ENCODE data around the gene NPEPL1. TPM values are rescaled to one million over a fixed set of nuclear protein-coding genes. Genes with fewer than 3 reads are reported as not detected.

NPEPL1 gene
- total and polyA plus RNA-seq, 2 of the 8 experiments (the other 6 are each of a cell fraction or from before 2014, with no cell fraction given) = 12.4 to 26.8 TPM

GRCh38 chr20:58651946-58652605, 40.5 kb upstream of the NPEPL1 start (continued):
- TF ChIP-seq POLR2A (IDR thresholded peaks at IDR 0.05; ENCODE audit: control extremely low read depth in 1 of 2, low read depth in 2 of 2, low read length in 2 of 2) (peak in 1 of 2 experiments; percentile 44; a peak in 1 of 3 replicates), PHF8 (conservative IDR thresholded peaks at IDR 0.05; ENCODE audit: low read depth, low read length) (no peak; the same call in 1 of the 2 replicates), RAD21 (IDR thresholded peaks at IDR 0.05 in 1 of 2, conservative IDR thresholded peaks at IDR 0.05 in 1 of 2; ENCODE audit: low read depth in 2 of 2, low read length in 2 of 2) (peak in 1 of 2 experiments; percentile 17; a peak in 2 of 4 replicates), POU5F1 (IDR thresholded peaks at IDR 0.05; ENCODE audit: low read depth, low read length) (0 out of 2 replicates have a peak, but pooled peaks have one; percentile 12), SRF (IDR thresholded peaks at IDR 0.05; ENCODE audit: low read depth, low read length) (no peak), MAFK (IDR thresholded peaks at IDR 0.05; ENCODE audit: low read depth, low read length) (no peak), CTBP2 (IDR thresholded peaks at IDR 0.05; ENCODE audit: borderline replicate concordance, insufficient read depth, insufficient read length, low read length) (no peak), TBP (IDR thresholded peaks at IDR 0.05; ENCODE audit: low read depth, low read length) (peak; percentile 61), HDAC2 (IDR thresholded peaks at IDR 0.05; ENCODE audit: borderline replicate concordance in 1 of 2, low read depth in 2 of 2, low read length in 2 of 2) (no peak), RFX5 (IDR thresholded peaks at IDR 0.05; ENCODE audit: borderline replicate concordance, low read depth, low read length) (no peak), SP4 (IDR thresholded peaks at IDR 0.05; ENCODE audit: low read length) (no peak), BACH1 (IDR thresholded peaks at IDR 0.05; ENCODE audit: low read length) (no peak), TAF1 (IDR thresholded peaks at IDR 0.05; ENCODE audit: low read depth, low read length) (peak; percentile 81), ASH2L (IDR thresholded peaks at IDR 0.05; ENCODE audit: low read length) (peak; percentile 81), CREB1 (IDR thresholded peaks at IDR 0.05) (peak; percentile 87), FOSL1 (IDR thresholded peaks at IDR 0.05; ENCODE audit: insufficient read depth, low read depth, low read length) (no peak), CHD2 (IDR thresholded peaks at IDR 0.05; ENCODE audit: low read length) (no peak), RNF2 (IDR thresholded peaks at IDR 0.05; ENCODE audit: borderline replicate concordance, low read depth, low read length, missing control alignments, poor library complexity, severe bottlenecking) (no peak)

Measured in H1 (cell line).